ENCODE results near the gene PGPEP1.

Gene PGPEP1

GRCh38 chr19:18306209-18306887, 34.0 kb upstream of the PGPEP1 start:
- TF ChIP-seq HDGF (IDR thresholded peaks at IDR 0.05; ENCODE audit: borderline replicate concordance) (no peak), FOXA1 (IDR thresholded peaks at IDR 0.05) (no peak), FOXM1 (IDR thresholded peaks at IDR 0.05; ENCODE audit: borderline replicate concordance) (no peak), CTBP1 (IDR thresholded peaks at IDR 0.05; ENCODE audit: borderline replicate concordance) (no peak), SUZ12 (IDR thresholded peaks at IDR 0.05) (no peak), BHLHE40 (IDR thresholded peaks at IDR 0.05; ENCODE audit: borderline replicate concordance) (no peak), ZNF384 (IDR thresholded peaks at IDR 0.05) (no peak), PKNOX1 (IDR thresholded peaks at IDR 0.05) (no peak), NFRKB (IDR thresholded peaks at IDR 0.05) (no peak), LEF1 (IDR thresholded peaks at IDR 0.05; ENCODE audit: borderline replicate concordance) (no peak)
- POLR2A ChIA-PET = interaction anchor here (0.7 to 1.5 kb wide), 3 partner anchors 9 to 26 kb away, joined by 3 to 6 read pairs (median 3); partner anchors contain the start of gene JUND
- DNase-seq (ENCODE audit: extremely low spot score) = no peak
- CTCF ChIA-PET = no interaction called here

- ChIA-PET POLR2A (interaction anchor here (0.7 to 0.9 kb wide), 2 partner anchors 25 to 26 kb away, joined by 3 to 6 read pairs; partner anchors contain the start of gene JUND), CTCF (no interaction called here)
- DNase-seq (ENCODE audit: extremely low spot score) = no peak
- no peak for TF ChIP-seq HDGF (IDR thresholded peaks at IDR 0.05; ENCODE audit: borderline replicate concordance)
- no peak for TF ChIP-seq FOXA1 (IDR thresholded peaks at IDR 0.05)
- TF ChIP-seq TARDBP (IDR thresholded peaks at IDR 0.05) = no peak
- no peak for TF ChIP-seq PKNOX1 (IDR thresholded peaks at IDR 0.05)
- no peak for TF ChIP-seq ZNF384 (IDR thresholded peaks at IDR 0.05)
- TF ChIP-seq LEF1 (IDR thresholded peaks at IDR 0.05; ENCODE audit: borderline replicate concordance) = no peak
- TF ChIP-seq CTBP1 (IDR thresholded peaks at IDR 0.05; ENCODE audit: borderline replicate concordance) = no peak
- no peak for TF ChIP-seq SP1 (IDR thresholded peaks at IDR 0.05)
- no peak for TF ChIP-seq ARNT (IDR thresholded peaks at IDR 0.05)
- TF ChIP-seq FOXK2 (IDR thresholded peaks at IDR 0.05) = no peak
- no peak for TF ChIP-seq BHLHE40 (IDR thresholded peaks at IDR 0.05; ENCODE audit: borderline replicate concordance)
- TF ChIP-seq NFRKB (IDR thresholded peaks at IDR 0.05) = no peak
- no peak for TF ChIP-seq L3MBTL2 (conservative IDR thresholded peaks at IDR 0.05)
- TF ChIP-seq FOXM1 (IDR thresholded peaks at IDR 0.05; ENCODE audit: borderline replicate concordance) = no peak
- TF ChIP-seq SUZ12 (IDR thresholded peaks at IDR 0.05) = no peak
- no peak for TF ChIP-seq ELF4 (IDR thresholded peaks at IDR 0.05)
Measured at GRCh38 chr19:18306888-18307260, 33.5 kb upstream of the PGPEP1 start.

- POLR2A ChIA-PET = interaction anchor here (0.9 kb wide), 1 partner anchor 26 kb away, joined by 6 read pairs; the partner anchor contains the start of gene JUND
- no peak for DNase-seq (ENCODE audit: extremely low spot score)
- CTCF ChIA-PET = no interaction called here
- TF ChIP-seq ELF4 (IDR thresholded peaks at IDR 0.05) (no peak), ZNF384 (IDR thresholded peaks at IDR 0.05) (no peak), PKNOX1 (IDR thresholded peaks at IDR 0.05) (no peak), TARDBP (IDR thresholded peaks at IDR 0.05) (no peak), CTBP1 (IDR thresholded peaks at IDR 0.05; ENCODE audit: borderline replicate concordance) (no peak), FOXK2 (IDR thresholded peaks at IDR 0.05) (no peak)
Measured at GRCh38 chr19:18307271-18307681, 33.1 kb upstream of the PGPEP1 start.

GRCh38 chr19:18308051-18308947, 32.1 kb upstream of the PGPEP1 start:
- CTCF ChIA-PET = no interaction called here
- POLR2A ChIA-PET = interaction anchor here (0.5 to 1.2 kb wide), 3 partner anchors 27 to 889 kb away, joined by 3 to 7 read pairs (median 4); partner anchors contain the start of gene JUND
- no peak for TF ChIP-seq ELF4 (IDR thresholded peaks at IDR 0.05)
- no peak for TF ChIP-seq FOXA1 (IDR thresholded peaks at IDR 0.05)
- DNase-seq (ENCODE audit: extremely low spot score) = no peak

- ChIA-PET CTCF (no interaction called here), POLR2A (interaction anchor here (0.5 to 1.2 kb wide), 3 partner anchors 27 to 889 kb away, joined by 3 to 7 read pairs (median 4); partner anchors contain the start of gene JUND)
- TF ChIP-seq FOXA1 (IDR thresholded peaks at IDR 0.05) = no peak
- no peak for TF ChIP-seq NFRKB (IDR thresholded peaks at IDR 0.05)
- no peak for TF ChIP-seq ZNF384 (IDR thresholded peaks at IDR 0.05)
- no peak for TF ChIP-seq CTBP1 (IDR thresholded peaks at IDR 0.05; ENCODE audit: borderline replicate concordance)
- TF ChIP-seq LEF1 (IDR thresholded peaks at IDR 0.05; ENCODE audit: borderline replicate concordance) = no peak
- DNase-seq (ENCODE audit: extremely low spot score) = no peak
Measured at GRCh38 chr19:18308948-18309325, 31.5 kb upstream of the PGPEP1 start.

GRCh38 chr19:18309525-18310064, 30.8 kb upstream of the PGPEP1 start:
- no peak for DNase-seq (ENCODE audit: extremely low spot score)
- ChIA-PET CTCF (no interaction called here), POLR2A (interaction anchor here (2.7 to 21.8 kb wide), 2 partner anchors 13 to 31 kb away, joined by 9 to 491 read pairs; partner anchors contain the start of genes IQCN, JUND and LSM4)
- TF ChIP-seq LEF1 (IDR thresholded peaks at IDR 0.05; ENCODE audit: borderline replicate concordance) (no peak), FOXM1 (IDR thresholded peaks at IDR 0.05; ENCODE audit: borderline replicate concordance) (no peak), ARNT (IDR thresholded peaks at IDR 0.05) (no peak), NFRKB (IDR thresholded peaks at IDR 0.05) (no peak), BHLHE40 (IDR thresholded peaks at IDR 0.05; ENCODE audit: borderline replicate concordance) (no peak), PKNOX1 (IDR thresholded peaks at IDR 0.05) (no peak), HDGF (IDR thresholded peaks at IDR 0.05; ENCODE audit: borderline replicate concordance) (no peak), SUZ12 (IDR thresholded peaks at IDR 0.05) (no peak), CTBP1 (IDR thresholded peaks at IDR 0.05; ENCODE audit: borderline replicate concordance) (no peak)

Measured in HEK293T (cell line).